Measurements from ENCODE around the gene FUT9. TPM values are rescaled to one million over a fixed set of nuclear protein-coding genes. Genes with fewer than 3 reads are reported as not detected.

Gene FUT9
- total RNA-seq, 1 experiment from 2014 or later: 3.5 TPM

DNA sequence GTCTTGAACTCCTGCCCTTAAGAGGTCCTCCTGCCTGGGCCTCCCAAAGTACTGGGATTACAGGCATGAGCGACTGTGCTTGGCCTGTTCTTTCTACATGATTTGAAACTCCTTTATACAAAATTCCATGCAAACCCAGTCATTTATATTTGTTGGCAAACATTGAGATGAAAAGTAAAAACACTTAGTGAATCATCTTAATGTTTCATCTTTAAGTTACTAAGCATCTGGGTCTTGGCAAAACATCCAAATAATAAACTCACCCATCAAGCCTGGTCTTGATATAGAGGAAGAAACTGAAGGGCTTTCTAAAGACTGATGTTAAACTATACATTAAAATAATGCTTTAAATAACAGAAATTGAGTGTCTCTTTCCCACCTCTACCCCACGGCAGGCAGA is 95.1 kb downstream of the FUT9 start:
- TF ChIP-seq IRF2 (CRISPR knock-in tag; IDR thresholded peaks at IDR 0.05; ENCODE audit: borderline replicate concordance, low read depth): no peak
- H3K36me3 Mint-ChIP-seq: no peaks in the 10 kb centered on the region
- peaks cover 8% of the 10 kb centered on the region for H3K4me1 Mint-ChIP-seq
- DNase-seq (ENCODE audit: low spot score) (no peak), ATAC-seq (no peak)
- no peaks in the 10 kb centered on the region for H3K9me3 Mint-ChIP-seq
- ChIA-PET CTCF (no interaction called here), POLR2A (no interaction called here)
- no peak overlapping the region for H3K4me3 Mint-ChIP-seq
- H3K27me3 Mint-ChIP-seq (ENCODE audit: low read depth): no peaks in the 10 kb centered on the region
- H3K27ac Mint-ChIP-seq: no peak overlapping the region

DNA sequence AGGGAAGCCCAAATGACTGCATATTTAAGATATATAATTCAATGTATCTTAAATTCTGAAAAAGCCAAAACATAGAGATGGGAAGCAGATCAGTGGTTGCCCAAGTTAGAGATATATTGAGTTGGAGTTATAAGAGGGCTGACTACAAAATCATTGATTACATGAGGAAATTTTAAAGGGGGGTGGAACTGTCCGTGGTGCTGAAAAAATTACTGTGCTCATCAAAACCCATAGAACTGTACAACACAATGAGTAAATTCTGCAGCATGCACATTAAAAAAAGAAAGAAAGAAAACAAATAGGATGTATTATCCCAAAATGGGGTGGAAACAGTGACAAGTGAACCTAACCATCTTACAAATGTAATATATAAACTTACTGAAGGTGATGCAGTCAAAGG is 100.9 kb downstream of the FUT9 start:
- no peaks in the 10 kb centered on the region for H3K4me1 Mint-ChIP-seq
- H3K27ac Mint-ChIP-seq: no peak overlapping the region
- DNase-seq (ENCODE audit: low spot score) (no peak), ATAC-seq (no peak)
- no peaks in the 10 kb centered on the region for H3K9me3 Mint-ChIP-seq
- TF ChIP-seq FOXP4 (CRISPR knock-in tag; IDR thresholded peaks at IDR 0.05) (no peak), GTF2I (CRISPR knock-in tag; conservative IDR thresholded peaks at IDR 0.05) (no peak), CREM (CRISPR knock-in tag; IDR thresholded peaks at IDR 0.05) (no peak), FOXP1 (CRISPR knock-in tag; IDR thresholded peaks at IDR 0.05; ENCODE audit: borderline replicate concordance) (no peak), HMGXB4 (CRISPR knock-in tag; IDR thresholded peaks at IDR 0.05) (no peak)
- TF ChIP-seq, protein P1, sequence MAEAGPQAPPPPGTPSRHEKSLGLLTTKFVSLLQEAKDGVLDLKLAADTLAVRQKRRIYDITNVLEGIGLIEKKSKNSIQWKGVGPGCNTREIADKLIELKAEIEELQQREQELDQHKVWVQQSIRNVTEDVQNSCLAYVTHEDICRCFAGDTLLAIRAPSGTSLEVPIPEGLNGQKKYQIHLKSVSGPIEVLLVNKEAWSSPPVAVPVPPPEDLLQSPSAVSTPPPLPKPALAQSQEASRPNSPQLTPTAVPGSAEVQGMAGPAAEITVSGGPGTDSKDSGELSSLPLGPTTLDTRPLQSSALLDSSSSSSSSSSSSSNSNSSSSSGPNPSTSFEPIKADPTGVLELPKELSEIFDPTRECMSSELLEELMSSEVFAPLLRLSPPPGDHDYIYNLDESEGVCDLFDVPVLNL (CRISPR knock-in tag; IDR thresholded peaks at IDR 0.05; ENCODE audit: borderline replicate concordance, low read depth): no peak
- no peaks in the 10 kb centered on the region for H3K36me3 Mint-ChIP-seq
- ChIA-PET CTCF (no interaction called here), POLR2A (no interaction called here)
- no peak overlapping the region for H3K4me3 Mint-ChIP-seq
- no peaks in the 10 kb centered on the region for H3K27me3 Mint-ChIP-seq (ENCODE audit: low read depth)

- peaks cover 7% of the 10 kb centered on the region for H3K36me3 Mint-ChIP-seq
- ChIA-PET CTCF (no interaction called here), POLR2A (no interaction called here)
- ATAC-seq (no peak), DNase-seq (ENCODE audit: low spot score) (no peak)
- TF ChIP-seq, protein P2, sequence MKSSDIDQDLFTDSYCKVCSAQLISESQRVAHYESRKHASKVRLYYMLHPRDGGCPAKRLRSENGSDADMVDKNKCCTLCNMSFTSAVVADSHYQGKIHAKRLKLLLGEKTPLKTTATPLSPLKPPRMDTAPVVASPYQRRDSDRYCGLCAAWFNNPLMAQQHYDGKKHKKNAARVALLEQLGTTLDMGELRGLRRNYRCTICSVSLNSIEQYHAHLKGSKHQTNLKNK (CRISPR knock-in tag; IDR thresholded peaks at IDR 0.05): no peak
- TF ChIP-seq ZNF416 (CRISPR knock-in tag; IDR thresholded peaks at IDR 0.05): no peak
- no peak overlapping the region for H3K4me3 Mint-ChIP-seq
- H3K27me3 Mint-ChIP-seq (ENCODE audit: low read depth): no peaks in the 10 kb centered on the region
- peaks cover 4% of the 10 kb centered on the region for H3K4me1 Mint-ChIP-seq
- H3K27ac Mint-ChIP-seq: 0 out of 2 replicates have a peak overlapping the region, but pooled peaks have one; percentile 41
- peaks cover 9% of the 10 kb centered on the region for H3K9me3 Mint-ChIP-seq
Measured at GRCh38 chr6:96124778-96125177, 109.0 kb downstream of the FUT9 start.

- DNase-seq (ENCODE audit: low spot score) (no peak), ATAC-seq (no peak)
- no peak for TF ChIP-seq NR2C2 (CRISPR knock-in tag; IDR thresholded peaks at IDR 0.05)
- TF ChIP-seq FOXP1 (CRISPR knock-in tag; IDR thresholded peaks at IDR 0.05; ENCODE audit: borderline replicate concordance): no peak
- TF ChIP-seq, protein P2 (CRISPR knock-in tag; IDR thresholded peaks at IDR 0.05): no peak
- no peak for TF ChIP-seq ELF4 (CRISPR knock-in tag; IDR thresholded peaks at IDR 0.05; ENCODE audit: low read depth)
- TF ChIP-seq JUN (CRISPR knock-in tag; IDR thresholded peaks at IDR 0.05): no peak
- TF ChIP-seq CREB1 (CRISPR knock-in tag; IDR thresholded peaks at IDR 0.05): no peak
- no peak for TF ChIP-seq TCF7 (CRISPR knock-in tag; IDR thresholded peaks at IDR 0.05; ENCODE audit: low read depth)
- no peak for TF ChIP-seq HMGA2 (CRISPR knock-in tag; IDR thresholded peaks at IDR 0.05)
- TF ChIP-seq E2F5 (CRISPR knock-in tag; IDR thresholded peaks at IDR 0.05): no peak
- TF ChIP-seq, protein P3, sequence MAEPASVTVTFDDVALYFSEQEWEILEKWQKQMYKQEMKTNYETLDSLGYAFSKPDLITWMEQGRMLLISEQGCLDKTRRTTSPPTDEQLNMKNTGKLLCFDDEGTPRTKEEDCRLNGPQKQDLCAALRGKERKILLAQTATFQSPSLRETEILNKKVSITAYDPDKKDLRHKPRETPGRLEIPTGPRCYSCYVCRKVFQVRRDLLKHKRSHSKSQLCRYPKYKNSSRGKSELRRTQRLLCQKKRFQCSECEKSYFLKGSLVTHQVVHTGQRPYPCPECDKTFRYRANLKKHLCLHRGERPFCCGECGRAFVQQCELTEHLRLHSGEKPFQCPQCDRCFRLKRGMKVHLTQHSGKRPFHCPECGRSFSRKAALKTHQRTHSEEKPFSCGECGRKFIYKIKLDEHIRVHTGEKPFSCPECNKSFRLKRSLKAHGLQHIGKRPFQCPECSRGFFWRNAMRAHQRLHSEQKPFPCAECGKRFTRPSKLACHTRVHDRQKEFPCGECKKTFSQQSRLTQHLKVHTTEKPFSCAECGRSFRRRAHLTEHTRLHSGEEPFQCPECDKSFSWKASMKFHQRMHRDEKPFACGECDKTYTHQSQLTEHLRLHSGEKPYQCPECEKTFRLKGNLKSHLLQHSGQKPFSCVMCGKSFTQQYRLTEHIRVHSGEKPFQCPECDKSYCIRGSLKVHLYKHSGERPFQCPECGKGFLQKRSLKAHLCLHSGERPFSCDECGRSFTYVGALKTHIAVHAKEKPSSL (CRISPR knock-in tag; conservative IDR thresholded peaks at IDR 0.05): no peak
- TF ChIP-seq RELA (CRISPR knock-in tag; IDR thresholded peaks at IDR 0.05; ENCODE audit: borderline replicate concordance): no peak
- no peak for TF ChIP-seq ZNF138 (CRISPR knock-in tag; conservative IDR thresholded peaks at IDR 0.05)
- no peak for TF ChIP-seq SP1 (CRISPR knock-in tag; conservative IDR thresholded peaks at IDR 0.05)
- Mint-ChIP-seq H3K4me3 (no peak overlapping the region), H3K27me3 (ENCODE audit: low read depth) (no peaks in the 10 kb centered on the region; the same call in 1 of the 2 replicates), H3K36me3 (peaks cover 24% of the 10 kb centered on the region), H3K4me1 (no peaks in the 10 kb centered on the region), H3K9me3 (peaks cover 26% of the 10 kb centered on the region), H3K27ac (no peak overlapping the region)
- ChIA-PET CTCF (no interaction called here), POLR2A (no interaction called here)
Measured at GRCh38 chr6:96138406-96138805, 122.6 kb downstream of the FUT9 start.
